ENCODE results near the gene KLK14. TPM values are rescaled to one million over a fixed set of nuclear protein-coding genes. Genes with fewer than 3 reads are reported as not detected.

Gene KLK14
- total RNA-seq, 2 experiments from 2014 or later: 0.84 TPM; not detected in 1

DNA sequence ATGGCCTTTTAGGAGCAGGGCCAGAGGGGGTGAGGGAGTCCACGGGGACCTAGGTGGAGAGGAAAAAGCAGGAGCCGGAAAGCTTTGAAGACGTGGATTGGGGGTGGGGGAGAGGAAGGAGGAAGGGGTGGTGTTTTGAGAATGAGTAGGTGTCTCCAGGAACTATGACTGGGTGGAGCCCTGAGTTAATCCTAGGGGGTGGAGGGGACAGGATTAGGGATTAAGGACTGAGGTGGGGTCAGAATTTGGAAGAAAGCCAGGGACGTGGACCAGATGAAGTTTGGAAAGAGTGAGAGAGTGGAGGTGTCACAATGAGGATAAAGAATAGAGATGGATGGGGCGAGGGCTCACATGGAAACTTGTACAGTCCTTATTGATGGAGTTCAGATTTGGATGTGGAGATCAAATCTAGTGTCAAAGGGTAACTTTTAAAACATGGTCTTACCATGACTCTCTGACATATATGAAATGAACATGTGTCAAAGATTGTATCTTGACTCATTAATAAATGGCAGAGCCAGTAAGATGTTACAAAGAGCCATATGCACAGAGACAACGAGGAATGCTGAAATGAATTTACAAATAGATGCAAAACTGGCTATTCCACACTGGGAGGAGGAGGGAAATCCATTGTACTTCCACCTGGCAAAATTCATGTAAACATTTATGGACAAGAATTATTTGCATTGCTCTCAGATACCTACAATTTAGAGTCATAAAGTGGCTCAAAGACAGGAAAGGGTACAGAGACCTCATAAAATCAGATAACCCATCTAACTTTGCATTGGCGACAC lies 16.1 kb downstream of the KLK14 start:
- DNase-seq (ENCODE audit: low spot score): no peak
- BruUV-seq (replicated peaks): no TSS peak
- Histone ChIP-seq H3K9me3 (ENCODE audit: low read length) (no peaks in the 10 kb centered on the region), H3K4me1 (ENCODE audit: insufficient read depth, low read length, poor library complexity, severe bottlenecking) (no peaks in the 10 kb centered on the region), H3K9me2 (ENCODE audit: insufficient read depth, low read length) (no peaks in the 10 kb centered on the region), H4K20me1 (ENCODE audit: insufficient read depth, low read length) (no peaks in the 10 kb centered on the region), H3K36me3 (ENCODE audit: insufficient read depth, low read length) (no peaks in the 10 kb centered on the region), H3K27ac (ENCODE audit: low read depth, low read length, poor library complexity, severe bottlenecking) (no peak overlapping the region), H2AFZ (ENCODE audit: low read length) (no peak overlapping the region), H3K79me2 (ENCODE audit: insufficient read depth, low read depth, low read length) (no peaks in the 10 kb centered on the region), H3K4me3 (ENCODE audit: low read depth, low read length, poor library complexity, severe bottlenecking) (no peak overlapping the region), H3K4me2 (ENCODE audit: low read length) (no peak overlapping the region)
- ChIA-PET CTCF (ENCODE audit: unreplicated experiment) (no interaction called here), POLR2A (no interaction called here)
- no peak for TF ChIP-seq CTCF (conservative IDR thresholded peaks at IDR 0.05; ENCODE audit: low read length)
- TF ChIP-seq EZH2phosphoT487 (IDR thresholded peaks at IDR 0.05; ENCODE audit: borderline replicate concordance, low read depth, low read length): no peak
- intact Hi-C loops (cut with micrococcal nuclease; ENCODE audit: unreplicated experiment): no loop called here

DNA sequence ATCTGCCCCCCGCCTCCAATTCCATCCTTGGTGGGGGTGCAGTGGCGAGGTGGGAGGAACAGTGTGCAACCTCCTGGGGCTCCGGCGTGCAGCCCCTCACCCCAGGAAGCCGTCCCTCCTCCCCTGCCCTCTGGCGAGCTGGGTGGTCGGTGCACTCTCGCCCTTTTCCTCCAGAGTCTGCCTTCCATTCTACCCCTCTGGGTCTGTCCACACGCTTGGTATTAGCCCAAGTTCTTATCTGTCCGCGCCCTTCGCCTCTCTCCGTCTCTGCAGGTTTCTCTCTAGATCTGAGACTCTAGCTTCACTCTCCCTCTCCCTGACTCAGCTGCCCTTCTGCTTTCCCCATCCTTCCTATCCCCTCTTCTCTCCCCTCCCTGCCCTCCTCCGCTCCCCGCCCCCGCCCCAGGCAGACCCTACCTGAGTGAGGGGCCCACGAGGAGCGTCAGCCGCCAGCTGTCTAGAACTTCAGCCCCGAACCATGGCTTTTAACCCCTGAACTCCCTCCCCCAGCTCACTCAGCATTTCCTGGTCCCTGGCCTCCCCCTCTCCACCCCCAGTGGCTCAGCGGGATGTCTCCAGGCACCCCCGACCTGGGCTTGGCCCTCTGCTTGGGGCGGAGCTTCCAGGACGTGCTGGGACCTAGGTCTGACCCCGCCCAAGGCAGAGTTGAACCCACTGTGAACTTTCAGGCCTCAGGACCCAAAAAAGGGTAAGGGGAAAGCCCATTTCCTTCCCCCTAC lies 17.3 kb downstream of the KLK14 start:
- no peaks in the 10 kb centered on the region for H3K9me3 ChIP-seq (ENCODE audit: low read length)
- CTCF ChIA-PET (ENCODE audit: unreplicated experiment): no interaction called here
- intact Hi-C loops (cut with micrococcal nuclease; ENCODE audit: unreplicated experiment): no loop called here
- no peaks in the 10 kb centered on the region for H4K20me1 ChIP-seq (ENCODE audit: insufficient read depth, low read length)
- H3K4me2 ChIP-seq (ENCODE audit: low read length): no peak overlapping the region
- H3K4me1 ChIP-seq (ENCODE audit: insufficient read depth, low read length, poor library complexity, severe bottlenecking): no peaks in the 10 kb centered on the region
- no peak for TF ChIP-seq CTCF (conservative IDR thresholded peaks at IDR 0.05; ENCODE audit: low read length)
- no peak for TF ChIP-seq EZH2phosphoT487 (IDR thresholded peaks at IDR 0.05; ENCODE audit: borderline replicate concordance, low read depth, low read length)
- no peaks in the 10 kb centered on the region for H3K79me2 ChIP-seq (ENCODE audit: insufficient read depth, low read depth, low read length)
- POLR2A ChIA-PET: no interaction called here
- H3K9me2 ChIP-seq (ENCODE audit: insufficient read depth, low read length): no peaks in the 10 kb centered on the region
- BruUV-seq (replicated peaks): no TSS peak
- H3K27ac ChIP-seq (ENCODE audit: low read depth, low read length, poor library complexity, severe bottlenecking): no peak overlapping the region
- H3K36me3 ChIP-seq (ENCODE audit: insufficient read depth, low read length): no peaks in the 10 kb centered on the region
- no peak for DNase-seq (ENCODE audit: low spot score)
- no peak overlapping the region for H2AFZ ChIP-seq (ENCODE audit: low read length)
- H3K4me3 ChIP-seq (ENCODE audit: low read depth, low read length, poor library complexity, severe bottlenecking): no peak overlapping the region

All from OCI-LY7 (cell line).